ENCODE data around the gene FADS3. TPM values are rescaled to one million over a fixed set of nuclear protein-coding genes. Genes with fewer than 3 reads are reported as not detected.
A peak's percentile ranks its signal among the peaks of the same experiment; 100 is the strongest.

Gene FADS3
- total and polyA plus RNA-seq, 2 donors (not counting 1 experiment from before 2014, with no cell fraction given) = 79.9 to 224 TPM

DNA sequence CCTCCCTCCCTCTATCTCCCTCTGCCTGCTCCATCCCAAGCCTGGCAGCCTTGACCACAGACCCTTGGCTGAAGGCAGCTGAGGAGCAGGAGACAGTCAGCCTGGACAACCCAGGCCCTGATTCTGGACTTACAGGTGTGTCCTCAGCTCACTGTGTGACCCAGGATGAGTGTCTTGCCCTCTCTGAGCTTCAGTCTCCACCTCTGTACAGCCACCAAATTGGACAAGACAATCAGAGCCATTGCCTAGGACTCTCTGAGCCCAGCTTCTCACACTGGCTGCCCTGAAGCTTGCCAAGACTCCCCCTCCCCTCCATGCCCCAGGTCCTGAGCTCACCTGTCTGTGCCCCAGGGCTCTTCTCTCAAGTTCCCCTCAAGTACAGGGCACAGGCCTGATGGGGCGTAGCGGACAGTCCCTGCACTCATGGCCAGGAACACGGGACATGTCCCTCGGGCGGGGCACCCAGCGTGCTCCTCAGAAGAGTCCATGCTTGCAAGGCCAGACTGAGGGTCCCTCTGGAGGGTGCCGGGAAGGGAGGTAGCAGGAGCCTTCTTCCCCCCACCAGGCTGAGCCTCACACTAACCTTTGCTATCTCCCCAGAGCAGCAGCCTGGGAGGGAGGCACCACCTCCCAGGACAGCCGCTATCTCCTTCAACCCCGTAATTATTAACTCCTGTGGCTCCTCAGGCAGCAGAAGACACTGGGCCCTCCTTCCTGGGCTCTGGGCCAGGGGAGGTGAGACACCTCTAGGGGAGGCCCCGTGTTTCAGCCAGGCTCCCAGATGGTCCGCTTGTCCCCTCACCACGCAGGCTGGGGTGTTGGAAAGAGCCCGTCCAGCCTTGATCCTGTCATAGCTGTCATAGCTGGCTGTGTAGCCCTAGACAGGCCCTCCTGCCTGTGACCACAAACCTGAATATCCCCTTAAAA lies 28.6 kb upstream of the FADS3 start:
- Histone ChIP-seq H3K4me1 (ENCODE audit: control insufficient read depth, extremely low read depth, insufficient read depth, low read length) (peaks cover 19% of the 10 kb centered on the region), H3K79me2 (ENCODE audit: control insufficient read depth, insufficient read depth, low read length) (no peaks in the 10 kb centered on the region), H3K27me3 (ENCODE audit: control insufficient read depth, insufficient read depth, low read length) (peaks cover 8% of the 10 kb centered on the region), H3K9me3 (ENCODE audit: control insufficient read depth, insufficient read depth, low read depth, low read length) (no peaks in the 10 kb centered on the region), H3K4me2 (ENCODE audit: extremely low read depth, insufficient read depth, low read length) (no peak overlapping the region), H2AFZ (ENCODE audit: low read length) (no peak overlapping the region), H4K20me1 (ENCODE audit: control insufficient read depth, extremely low read depth, insufficient read depth, low read length) (no peaks in the 10 kb centered on the region), H3K36me3 (ENCODE audit: control insufficient read depth, insufficient read depth, low read length) (no peaks in the 10 kb centered on the region), H3K9ac (ENCODE audit: insufficient read depth, low read length) (no peak overlapping the region), H3K4me3 (replicated peaks in 1 of 4; ENCODE audit: control extremely low read depth in 1 of 4, insufficient read depth in 1 of 4, low read depth in 3 of 4, low read length in 4 of 4) (no peak overlapping the region), H3K27ac (ENCODE audit: insufficient read depth, low read length) (no peak overlapping the region)
- DNase-seq (ENCODE audit: low read depth in 2 of 2) = no peak
- no peak for TF ChIP-seq EZH2 (IDR thresholded peaks at IDR 0.05; ENCODE audit: low read length, missing control alignments)
- TF ChIP-seq, protein P1, sequence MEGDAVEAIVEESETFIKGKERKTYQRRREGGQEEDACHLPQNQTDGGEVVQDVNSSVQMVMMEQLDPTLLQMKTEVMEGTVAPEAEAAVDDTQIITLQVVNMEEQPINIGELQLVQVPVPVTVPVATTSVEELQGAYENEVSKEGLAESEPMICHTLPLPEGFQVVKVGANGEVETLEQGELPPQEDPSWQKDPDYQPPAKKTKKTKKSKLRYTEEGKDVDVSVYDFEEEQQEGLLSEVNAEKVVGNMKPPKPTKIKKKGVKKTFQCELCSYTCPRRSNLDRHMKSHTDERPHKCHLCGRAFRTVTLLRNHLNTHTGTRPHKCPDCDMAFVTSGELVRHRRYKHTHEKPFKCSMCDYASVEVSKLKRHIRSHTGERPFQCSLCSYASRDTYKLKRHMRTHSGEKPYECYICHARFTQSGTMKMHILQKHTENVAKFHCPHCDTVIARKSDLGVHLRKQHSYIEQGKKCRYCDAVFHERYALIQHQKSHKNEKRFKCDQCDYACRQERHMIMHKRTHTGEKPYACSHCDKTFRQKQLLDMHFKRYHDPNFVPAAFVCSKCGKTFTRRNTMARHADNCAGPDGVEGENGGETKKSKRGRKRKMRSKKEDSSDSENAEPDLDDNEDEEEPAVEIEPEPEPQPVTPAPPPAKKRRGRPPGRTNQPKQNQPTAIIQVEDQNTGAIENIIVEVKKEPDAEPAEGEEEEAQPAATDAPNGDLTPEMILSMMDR (conservative IDR thresholded peaks at IDR 0.05 in 1 of 2, IDR thresholded peaks at IDR 0.05 in 1 of 2; ENCODE audit: low read depth in 1 of 2, low read length in 2 of 2) = no peak

GRCh38 chr11:61918938-61919704 lies 27.8 kb upstream of the FADS3 start:
- no peak overlapping the region for H3K4me3 ChIP-seq (replicated peaks in 1 of 4; ENCODE audit: control extremely low read depth in 1 of 4, insufficient read depth in 1 of 4, low read depth in 3 of 4, low read length in 4 of 4)
- no peak overlapping the region for H3K4me2 ChIP-seq (ENCODE audit: extremely low read depth, insufficient read depth, low read length)
- peak in 1 of 2 donors; percentile 15 for DNase-seq (ENCODE audit: low read depth in 2 of 2)
- no peak overlapping the region for H2AFZ ChIP-seq (ENCODE audit: low read length)
- no peaks in the 10 kb centered on the region for H3K36me3 ChIP-seq (ENCODE audit: control insufficient read depth, insufficient read depth, low read length)
- peaks cover 8% of the 10 kb centered on the region for H3K27me3 ChIP-seq (ENCODE audit: control insufficient read depth, insufficient read depth, low read length)
- no peaks in the 10 kb centered on the region for H4K20me1 ChIP-seq (ENCODE audit: control insufficient read depth, extremely low read depth, insufficient read depth, low read length)
- no peak for TF ChIP-seq EZH2 (IDR thresholded peaks at IDR 0.05; ENCODE audit: low read length, missing control alignments)
- TF ChIP-seq, protein P1 (conservative IDR thresholded peaks at IDR 0.05 in 1 of 2, IDR thresholded peaks at IDR 0.05 in 1 of 2; ENCODE audit: low read depth in 1 of 2, low read length in 2 of 2) = no peak
- no peak overlapping the region for H3K9ac ChIP-seq (ENCODE audit: insufficient read depth, low read length)
- H3K9me3 ChIP-seq (ENCODE audit: control insufficient read depth, insufficient read depth, low read depth, low read length) = no peaks in the 10 kb centered on the region
- no peaks in the 10 kb centered on the region for H3K79me2 ChIP-seq (ENCODE audit: control insufficient read depth, insufficient read depth, low read length)
- no peak overlapping the region for H3K27ac ChIP-seq (ENCODE audit: insufficient read depth, low read length)
- H3K4me1 ChIP-seq (ENCODE audit: control insufficient read depth, extremely low read depth, insufficient read depth, low read length) = peaks cover 19% of the 10 kb centered on the region

All from fibroblast of lung (primary cell).